H1 (cell line): ENCODE data around the gene TSPAN32.

Experiments used
- EZH2 ChIP-seq: fragments of 200-600 bp; sonication (generic); IDR thresholded peaks from 2 replicates; pipeline ENCODE4 v1.7.1; 2012; ENCODE audit warnings: low read depth, mild to moderate bottlenecking, moderate library complexity, low read length, inconsistent platforms; ENCODE audit not compliant: severe bottlenecking
- MAX ChIP-seq: IDR thresholded peaks from 2 replicates; pipeline ENCODE4 v1.6.1; 2012; ENCODE audit warnings: inconsistent platforms
- PHF8 ChIP-seq: fragments of 200-600 bp; sonication (generic); conservative IDR thresholded peaks from 2 replicates; pipeline ENCODE4 v1.7.1; 2012; ENCODE audit warnings: low read depth, mild to moderate bottlenecking, inconsistent platforms, low read length, moderate library complexity
- RAD21 ChIP-seq, 2 experiments: IDR thresholded peaks in 1 of 2; conservative IDR thresholded peaks in 1 of 2; 2 replicates each; pipeline ENCODE4 v1.6.1; 2011; ENCODE audit warnings: low read depth in 2 of 2, low read length in 2 of 2, improper control_type of control experiment in 1 of 2, inconsistent platforms in 1 of 2, mild to moderate bottlenecking in 1 of 2, moderate library complexity in 1 of 2
- SIRT6 ChIP-seq: IDR thresholded peaks from one replicate; pipeline ENCODE4 v1.7.1; 2012; ENCODE audit warnings: low read length, inconsistent platforms
- SUZ12 ChIP-seq: fragments of 200-600 bp; sonication (generic); IDR thresholded peaks from 2 replicates; pipeline ENCODE4 v1.6.1; 2012; ENCODE audit warnings: mild to moderate bottlenecking, inconsistent platforms, low read length, moderate library complexity, mixed read lengths
- TCF12 ChIP-seq: IDR thresholded peaks from 2 replicates; pipeline ENCODE4 v1.6.1; 2011; ENCODE audit warnings: low read depth, mild to moderate bottlenecking, low read length
- TEAD4 ChIP-seq: IDR thresholded peaks from 2 replicates; pipeline ENCODE4 v1.6.1; 2012; ENCODE audit warnings: low read depth, low read length, inconsistent platforms, mixed read lengths
- ZNF274 ChIP-seq: IDR thresholded peaks from 2 replicates; pipeline ENCODE4 v1.7.0; 2012; ENCODE audit warnings: low read length, borderline replicate concordance; ENCODE audit errors: extremely low read depth
- TF ChIP-seq, protein P1 (sequence below), 3 experiments: IDR thresholded peaks; 1 replicate in 2 of 3; 2 replicates in 1 of 3; pipeline versions ENCODE4 v1.5.1 to v1.6.1; 2011; ENCODE audit warnings: low read length in 3 of 3, mild to moderate bottlenecking in 3 of 3, inconsistent platforms in 2 of 3, low read depth in 1 of 3, moderate library complexity in 1 of 3; ENCODE audit not compliant: insufficient read depth in 1 of 3; ENCODE audit errors: control extremely low read depth in 1 of 3

GRCh38 chr11:2318123-2318522 lies 16.3 kb downstream of the TSPAN32 start:
- TF ChIP-seq RAD21 (IDR thresholded peaks at IDR 0.05 in 1 of 2, conservative IDR thresholded peaks at IDR 0.05 in 1 of 2; ENCODE audit: low read depth in 2 of 2, low read length in 2 of 2) (no peak), TEAD4 (no peak), SUZ12 (no peak), ZNF274 (no peak), PHF8 (no peak), TCF12 (no peak), MAX (no peak), EZH2 (no peak), SIRT6 (no peak)
- TF ChIP-seq, protein P1, sequence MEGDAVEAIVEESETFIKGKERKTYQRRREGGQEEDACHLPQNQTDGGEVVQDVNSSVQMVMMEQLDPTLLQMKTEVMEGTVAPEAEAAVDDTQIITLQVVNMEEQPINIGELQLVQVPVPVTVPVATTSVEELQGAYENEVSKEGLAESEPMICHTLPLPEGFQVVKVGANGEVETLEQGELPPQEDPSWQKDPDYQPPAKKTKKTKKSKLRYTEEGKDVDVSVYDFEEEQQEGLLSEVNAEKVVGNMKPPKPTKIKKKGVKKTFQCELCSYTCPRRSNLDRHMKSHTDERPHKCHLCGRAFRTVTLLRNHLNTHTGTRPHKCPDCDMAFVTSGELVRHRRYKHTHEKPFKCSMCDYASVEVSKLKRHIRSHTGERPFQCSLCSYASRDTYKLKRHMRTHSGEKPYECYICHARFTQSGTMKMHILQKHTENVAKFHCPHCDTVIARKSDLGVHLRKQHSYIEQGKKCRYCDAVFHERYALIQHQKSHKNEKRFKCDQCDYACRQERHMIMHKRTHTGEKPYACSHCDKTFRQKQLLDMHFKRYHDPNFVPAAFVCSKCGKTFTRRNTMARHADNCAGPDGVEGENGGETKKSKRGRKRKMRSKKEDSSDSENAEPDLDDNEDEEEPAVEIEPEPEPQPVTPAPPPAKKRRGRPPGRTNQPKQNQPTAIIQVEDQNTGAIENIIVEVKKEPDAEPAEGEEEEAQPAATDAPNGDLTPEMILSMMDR (IDR thresholded peaks at IDR 0.05; ENCODE audit: control extremely low read depth in 1 of 3, insufficient read depth in 1 of 3, low read depth in 1 of 3, low read length in 3 of 3) = no peak
